PC-3 (cell line): Measurements from ENCODE around the gene FLYWCH1.

Experiments used
- CTCF ChIP-seq: fragments of 300-600 bp; sonication (generic); conservative IDR thresholded peaks from 2 replicates; pipeline ENCODE4 v1.5.1; 2017; ENCODE audit warnings: antibody characterized with exemption, low read depth, mild to moderate bottlenecking, low read length
- EZH2 ChIP-seq: fragments of 300-600 bp; sonication (generic); IDR thresholded peaks from one replicate; pipeline ENCODE4 v1.6.1; 2017; ENCODE audit warnings: antibody characterized with exemption, mild to moderate bottlenecking, low read length; ENCODE audit not compliant: unreplicated experiment
- EZH2phosphoT487 ChIP-seq: fragments of 300-600 bp; sonication (generic); IDR thresholded peaks from 2 replicates; pipeline ENCODE4 v1.6.1; 2018; ENCODE audit warnings: mild to moderate bottlenecking, antibody characterized with exemption, low read length, borderline replicate concordance

- TF ChIP-seq CTCF (no peak), EZH2 (no peak), EZH2phosphoT487 (no peak)
Observed at GRCh38 chr16:2883458-2883908, 28.2 kb upstream of the FLYWCH1 start.
